ENCODE measurements around the gene LHCGR.

Gene LHCGR

GRCh38 chr2:48725696-48726494 is 29.6 kb downstream of the LHCGR start:
- TF ChIP-seq CTCF (IDR thresholded peaks at IDR 0.05): no peak

GRCh38 chr2:48724278-48724677 is 31.2 kb downstream of the LHCGR start:
- no peak for TF ChIP-seq CTCF (IDR thresholded peaks at IDR 0.05)

- TF ChIP-seq CTCF (IDR thresholded peaks at IDR 0.05): no peak
These were observed 32.4 kb downstream of the LHCGR start for GRCh38 chr2:48723129-48723528.

GRCh38 chr2:48722391-48722790 is 33.1 kb downstream of the LHCGR start:
- TF ChIP-seq CTCF (IDR thresholded peaks at IDR 0.05): no peak

- TF ChIP-seq CTCF (IDR thresholded peaks at IDR 0.05): no peak
These were observed 34.4 kb downstream of the LHCGR start for GRCh38 chr2:48721158-48721557.

GRCh38 chr2:48719480-48720177 is 35.9 kb downstream of the LHCGR start:
- no peak for TF ChIP-seq CTCF (IDR thresholded peaks at IDR 0.05)

- TF ChIP-seq CTCF (IDR thresholded peaks at IDR 0.05): no peak
These were observed 37.7 kb downstream of the LHCGR start for GRCh38 chr2:48717846-48718245.

Data from LNCAP (cell line).